B cell (primary cell): ENCODE measurements around the gene DUSP18. TPM values are rescaled to one million over a fixed set of nuclear protein-coding genes. Genes with fewer than 3 reads are reported as not detected.
A peak's percentile ranks its signal among the peaks of the same experiment; 100 is the strongest.

Experiments
- ATAC-seq: fragments of 200-7000 bp; cut with Tn5 transposase; one replicate; pipeline ENCODE4 v1.10.0; 2021; ENCODE audit warnings: low read depth, mild to moderate bottlenecking, moderate number of reproducible peaks, moderate library complexity
- CTCF ChIA-PET: fragments of 350-600 bp; sonication (Branson Sonifier 250); formaldehyde crosslinking; loops from one replicate; lab custom pipeline; 2021; ENCODE audit warnings: antibody characterized with exemption, inconsistent platforms; lab: Charles Lee
- POLR2A ChIA-PET: fragments of 350-600 bp; sonication (Branson Sonifier 250); formaldehyde crosslinking; loops from one replicate; lab custom pipeline; 2021; ENCODE audit warnings: antibody characterized with exemption; lab: Charles Lee
- DNase-seq: peaks from one replicate; pipeline ENCODE4 v3.0.0; 2013
- H2AFZ ChIP-seq: 2 replicates; pipeline ENCODE4 v1.6.1; 2012; ENCODE audit warnings: mild to moderate bottlenecking, low read depth, low read length; ENCODE audit not compliant: insufficient read depth, poor library complexity, severe bottlenecking
- H3K27ac ChIP-seq, 2 donors: 1 replicate in 1 of 2; 2 replicates in 1 of 2; pipeline ENCODE4 v1.5.1; 2012 to 2013; ENCODE audit warnings: low read length in 2 of 2, mild to moderate bottlenecking in 2 of 2, moderate library complexity in 1 of 2
- H3K27me3 ChIP-seq, 4 experiments: fragments of 200-600 bp in 1 of 4; sonication (generic) in 1 of 4; replicated peaks in 1 of 4; 1 replicate in 2 of 4; 2 replicates in 2 of 4; pipeline versions ENCODE4 v1.6.1 to v1.7.0; 2013 to 2016; ENCODE audit warnings: low read length in 3 of 4, mild to moderate bottlenecking in 2 of 4, mixed read lengths in 1 of 4, moderate library complexity in 1 of 4; ENCODE audit not compliant: insufficient read depth in 4 of 4, control insufficient read depth in 3 of 4; ENCODE audit errors: control extremely low read depth in 1 of 4
- H3K36me3 ChIP-seq, 2 experiments: replicated peaks in 1 of 2; 1 replicate in 1 of 2; 2 replicates in 1 of 2; pipeline versions ENCODE4 v1.6.1 to v1.7.1; 2013; ENCODE audit warnings: low read length in 1 of 2; ENCODE audit not compliant: insufficient read depth in 2 of 2, control insufficient read depth in 1 of 2; ENCODE audit errors: control extremely low read depth in 1 of 2, extremely low read depth in 1 of 2
- H3K4me1 ChIP-seq, 2 donors: fragments of 200-600 bp in 1 of 2; sonication (generic) in 1 of 2; 1 replicate in 1 of 2; 2 replicates in 1 of 2; pipeline versions ENCODE4 v1.5.1 to v1.6.1; 2013 to 2017; ENCODE audit warnings: low read length in 2 of 2; ENCODE audit not compliant: control insufficient read depth in 2 of 2, insufficient read depth in 2 of 2
- H3K4me2 ChIP-seq: replicated peaks from 2 replicates; pipeline ENCODE3; 2012; ENCODE audit warnings: mild to moderate bottlenecking, low read depth, low read length; ENCODE audit not compliant: poor library complexity, severe bottlenecking
- H3K4me3 ChIP-seq, 5 experiments: fragments of 200-600 bp in 1 of 5; sonication (generic) in 1 of 5; 1 replicate in 3 of 5; 2 replicates in 2 of 5; pipeline versions ENCODE4 v1.5.1 to v1.7.0; 2011 to 2016; ENCODE audit warnings: low read length in 4 of 5, mild to moderate bottlenecking in 4 of 5, low read depth in 2 of 5, control low read depth in 1 of 5, moderate library complexity in 1 of 5; ENCODE audit not compliant: insufficient read depth in 1 of 5; ENCODE audit errors: control extremely low read depth in 1 of 5, extremely low read depth in 1 of 5
- H3K79me2 ChIP-seq: fragments of 200-600 bp; sonication (generic); one replicate; pipeline ENCODE4 v1.6.0; 2016; ENCODE audit warnings: low read length; ENCODE audit not compliant: control insufficient read depth, insufficient read depth
- H3K9ac ChIP-seq: fragments of 200-600 bp; sonication (generic); 2 replicates; pipeline ENCODE4 v1.6.1; 2017; ENCODE audit warnings: mild to moderate bottlenecking, low read length, moderate library complexity
- H3K9me3 ChIP-seq, 3 donors: one replicate each; pipeline versions ENCODE4 v1.6.1 to v1.7.1; 2013; ENCODE audit warnings: low read length in 2 of 3; ENCODE audit not compliant: control insufficient read depth in 2 of 3, insufficient read depth in 1 of 3; ENCODE audit errors: control extremely low read depth in 1 of 3
- H4K20me1 ChIP-seq: 2 replicates; pipeline ENCODE4 v1.6.0; 2012; ENCODE audit warnings: mild to moderate bottlenecking, low read length; ENCODE audit not compliant: insufficient read depth, control insufficient read depth, poor library complexity, severe bottlenecking
- H3K27ac Mint-ChIP-seq: one replicate; pipeline ENCODE4 v1.8.0; 2021; ENCODE audit warnings: mixed read lengths
- H3K27me3 Mint-ChIP-seq: one replicate; pipeline ENCODE4 v1.8.0; 2021; ENCODE audit warnings: mixed read lengths
- H3K4me1 Mint-ChIP-seq: one replicate; pipeline ENCODE4 v1.8.0; 2021; ENCODE audit warnings: mixed read lengths
- H3K4me3 Mint-ChIP-seq: one replicate; pipeline ENCODE4 v1.8.0; 2021; ENCODE audit warnings: mixed read lengths
- H3K9me3 Mint-ChIP-seq: one replicate; pipeline ENCODE4 v1.8.0; 2022; ENCODE audit warnings: mixed read lengths; ENCODE audit not compliant: insufficient read depth
- CTCF ChIP-seq: fragments of 200-600 bp; IDR thresholded peaks from one replicate; pipeline ENCODE4 v1.8.0; 2022; ENCODE audit warnings: antibody characterized with exemption, mild to moderate bottlenecking
- EZH2 ChIP-seq: IDR thresholded peaks from 2 replicates; pipeline ENCODE4 v1.6.1; 2012; ENCODE audit warnings: borderline replicate concordance, low read depth, mild to moderate bottlenecking, moderate library complexity, low read length; ENCODE audit not compliant: insufficient read depth, poor library complexity, severe bottlenecking
- WGBS: methylation state at CpG from one replicate; pipeline ENCODE4 v1.1.5; 2013; ENCODE audit warnings: missing lambda C conversion rate; ENCODE audit not compliant: insufficient coverage; 5-methylcytosine and 5-hydroxymethylcytosine counted together
- intact Hi-C: fragments of 100-400 bp; cut with micrococcal nuclease; formaldehyde crosslinking; loops from one replicate; pipeline ENCODE4 v1.10.0; 2022
- polyA plus RNA-seq: library from polyadenylated mRNA; depleted of rRNA; stranded (reverse); fragments of >200 nt; gene quantifications from 2 replicates; pipeline ENCODE4 v1.2.3, GENCODE V29; 2012
- total RNA-seq, 2 donors: library from RNA; stranded (reverse); fragments of 120-200 nt in 1 of 2; gene quantifications; 1 replicate in 1 of 2; 2 replicates in 1 of 2; pipeline versions ENCODE4 v1.2.3 to v1.2.4, GENCODE V29; 2013 to 2022

Gene DUSP18
- total and polyA plus RNA-seq, 2 donors (not counting 1 experiment from before 2014, with no cell fraction given): 20.6 to 21.2 TPM

- peaks cover 19% of the 10 kb centered on the region for H3K4me1 Mint-ChIP-seq
- H3K27ac Mint-ChIP-seq: peak within 1 kb of the TSS; percentile 94
- no peak for TF ChIP-seq EZH2
- TF ChIP-seq CTCF: no peak
- Histone ChIP-seq H3K4me2 (peak within 1 kb of the TSS; percentile 99), H3K4me1 (peaks cover 18 to 28% of the 10 kb centered on the region in 2 donors), H3K79me2 (no peaks in the 10 kb centered on the region), H3K4me3 (peak within 1 kb of the TSS in 4 of 5 experiments; percentile 52 to 79 (median 65)), H3K9me3 (no peaks in the 10 kb centered on the region), H3K27ac (peak within 1 kb of the TSS; percentile 82 to 88), H3K36me3 (no peaks in the 10 kb centered on the region), H3K27me3 (no peaks in the 10 kb centered on the region), H4K20me1 (no peaks in the 10 kb centered on the region), H3K9ac (peak within 1 kb of the TSS; percentile 77), H2AFZ (peak within 1 kb of the TSS; percentile 93)
- under 1% methylated on average over 75 of the region's 75 CpGs for WGBS
- peak within 1 kb of the TSS; percentile 88 for H3K4me3 Mint-ChIP-seq
- ATAC-seq (peak; percentile 85), DNase-seq (peak; percentile 93)
- ChIA-PET CTCF (interaction anchor here (0.6 to 4.8 kb wide), 27 partner anchors 10 to 788 kb away, joined by 3 to 105 read pairs (median 4); partner anchors contain the start of genes DUSP18, LIMK2, MORC2 and TCN2), POLR2A (interaction anchor here (0.6 to 1.9 kb wide), 12 partner anchors 11 to 1002 kb away, joined by 3 to 10 read pairs (median 4); partner anchors contain the start of genes DUSP18, MORC2, PES1 and SMTN)
- H3K9me3 Mint-ChIP-seq: peaks cover 3% of the 10 kb centered on the region
- no peaks in the 10 kb centered on the region for H3K27me3 Mint-ChIP-seq
- intact Hi-C loops: loop anchor here (1.0 to 2.0 kb wide), 4 partner anchors 14 to 334 kb away; partner anchors contain the start of genes DUSP18, TCN2 and TUG1
Observed at GRCh38 chr22:30635273-30636225, 32.1 kb downstream of the DUSP18 start, which contains the start of gene SLC35E4. Gene SLC35E4, plus strand, starts transcription at chr22:30635781. Its CDS starts 670 bp downstream, at chr22:30636451.
